GM18505 (cell line): ENCODE measurements around the gene TNXB.

ENCODE experiments used
- ATAC-seq: cut with Tn5 transposase; IDR thresholded peaks from one replicate; pipeline ENCODE4 v1.9.1; 2021; ENCODE audit not compliant: unreplicated experiment
- POLR2A ChIP-seq: IDR thresholded peaks from 4 replicates; pipeline ENCODE4 v1.6.1; 2011; ENCODE audit warnings: borderline replicate concordance; ENCODE audit not compliant: insufficient read depth, insufficient read length; ENCODE audit errors: extremely low read depth

TNXB gene

DNA sequence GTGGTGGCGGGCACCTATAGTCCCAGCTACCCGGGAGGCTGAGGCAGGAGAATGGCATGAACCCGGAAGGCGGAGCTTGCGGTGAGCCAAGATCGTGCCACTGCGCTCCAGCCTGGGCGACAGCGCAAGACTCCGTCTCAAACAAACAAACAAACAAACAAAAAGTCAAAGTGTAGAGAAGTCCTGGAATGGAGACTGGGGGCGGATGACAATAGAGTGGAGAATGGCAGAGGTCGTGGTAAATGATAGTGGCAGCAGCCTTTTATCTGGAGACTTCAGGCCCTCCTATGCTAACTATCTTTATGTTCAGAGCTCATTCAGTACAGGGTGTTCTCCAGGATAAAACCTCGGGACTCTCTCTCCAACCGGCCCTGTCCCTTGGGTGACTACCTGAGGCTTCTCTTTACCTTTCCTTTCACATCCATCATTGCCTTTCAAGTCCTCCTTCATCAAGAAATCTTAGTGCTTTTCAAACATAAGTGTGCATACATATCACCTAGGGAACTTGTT is 22.4 kb upstream of the TNXB start:
- TF ChIP-seq POLR2A = no peak
- ATAC-seq = no peak

DNA sequence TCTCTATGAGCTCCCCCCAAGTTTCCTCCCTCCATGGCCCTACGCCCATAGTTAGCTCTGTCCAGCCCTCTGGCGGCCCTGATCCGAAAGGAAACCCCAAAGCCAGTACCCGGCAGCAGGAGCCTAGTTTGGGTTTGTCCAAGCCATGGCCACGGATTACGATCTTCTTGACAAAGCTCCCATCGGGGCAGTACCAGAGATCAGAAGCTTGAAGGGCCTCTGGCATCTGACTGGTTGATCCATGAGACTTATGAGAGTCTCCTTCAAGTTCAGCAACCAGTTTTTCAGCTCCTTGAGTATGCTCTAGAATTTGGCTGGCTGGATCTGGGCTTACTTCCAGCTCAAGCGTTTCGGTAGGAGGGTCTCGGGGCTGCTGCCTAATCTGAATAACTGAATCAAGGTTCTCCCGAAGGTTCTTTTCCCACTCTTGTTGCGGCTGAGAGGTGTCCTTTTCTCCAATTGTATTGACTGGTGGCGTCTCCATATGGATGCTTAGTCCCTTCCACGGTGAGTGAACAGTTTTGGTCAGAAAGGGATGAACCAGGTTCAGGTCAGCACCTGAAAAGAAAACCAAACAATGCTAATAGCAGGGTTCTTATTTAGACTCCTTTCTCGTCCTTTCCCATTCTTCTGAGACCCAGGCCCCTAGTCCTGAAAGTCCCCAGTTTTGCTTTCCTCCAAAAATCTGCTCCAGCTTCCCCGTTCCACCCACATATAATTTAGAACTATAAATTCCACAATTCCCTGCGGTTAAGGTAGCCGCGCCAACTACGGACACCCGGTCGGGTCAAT is 20.4 kb upstream of the TNXB start:
- no peak for ATAC-seq
- no peak for TF ChIP-seq POLR2A

DNA sequence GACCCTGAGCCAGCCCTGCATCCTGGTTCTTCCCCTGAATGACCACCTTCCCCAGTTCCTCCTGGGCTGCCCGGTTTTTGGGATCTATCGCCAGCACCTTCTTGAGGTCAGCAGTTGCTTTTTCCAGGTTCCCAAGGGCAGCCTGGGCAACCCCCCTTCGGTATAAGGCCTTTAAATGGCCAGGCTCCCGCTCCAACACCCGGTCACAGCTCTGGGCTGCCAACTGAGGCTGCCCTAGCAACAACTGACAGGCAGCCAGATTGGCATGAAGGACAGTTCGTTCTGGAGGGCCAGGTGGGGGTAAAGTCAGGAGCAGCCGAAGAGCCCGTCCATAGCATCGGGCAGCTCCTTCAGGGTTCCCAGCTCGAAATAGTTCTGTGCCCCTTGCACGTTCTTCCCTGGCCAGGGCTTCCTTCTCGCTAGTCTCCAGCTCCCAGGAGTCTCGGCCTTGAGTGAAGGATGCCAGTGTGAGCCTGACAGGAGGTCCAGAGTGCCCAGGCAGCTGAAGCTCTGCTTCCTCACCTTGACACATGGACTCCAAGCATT is 19.7 kb upstream of the TNXB start:
- TF ChIP-seq POLR2A = no peak
- ATAC-seq = no peak

DNA sequence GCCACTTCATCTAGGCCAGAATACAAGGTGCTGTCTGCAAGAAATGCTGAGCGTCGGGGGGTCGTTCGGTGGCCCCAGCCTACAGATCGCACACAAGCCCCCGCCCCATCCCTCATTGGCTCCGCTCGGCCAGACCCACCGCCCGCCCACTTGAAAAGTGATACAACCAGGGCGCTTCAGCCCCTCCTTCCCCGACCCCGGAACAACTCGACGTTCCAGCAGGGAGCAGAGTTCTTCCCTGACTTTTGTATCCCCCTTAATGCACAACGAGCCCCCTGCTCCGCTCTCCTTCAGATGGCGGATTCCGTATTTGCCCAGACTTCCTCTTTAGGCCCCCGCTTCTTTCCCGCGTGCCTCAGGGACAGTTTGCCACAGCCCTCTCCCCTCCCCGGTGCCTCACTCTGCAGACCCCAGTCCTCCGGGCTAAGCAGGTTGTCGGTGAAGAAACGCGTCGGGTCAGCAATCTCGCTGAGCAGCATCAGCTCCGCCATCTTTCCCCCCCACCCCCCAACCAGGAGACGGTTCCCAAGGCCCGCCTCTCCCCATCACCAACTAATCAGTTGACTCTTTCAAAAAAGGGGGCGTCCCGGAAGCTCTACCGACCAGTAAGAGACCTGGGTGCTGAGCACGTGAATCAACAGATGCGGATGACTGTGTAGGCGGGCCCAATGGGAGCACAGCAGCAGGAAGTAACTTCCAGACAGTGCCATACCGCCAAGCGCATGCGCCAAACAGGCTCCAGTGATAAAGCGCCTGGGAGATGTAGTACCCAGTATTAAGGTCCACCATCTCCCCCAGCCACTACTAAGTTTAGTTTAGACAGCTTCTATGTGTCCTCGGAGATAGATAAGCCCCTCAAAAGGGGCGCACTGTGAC is 18.8 kb upstream of the TNXB start, which contains the start of gene ATF6B:
Gene ATF6B (minus strand): TSS at position 530 of the 876 bp plus-strand sequence. CDS start 39 bp downstream, at position 491.
- peak; percentile 79 for TF ChIP-seq POLR2A
- peak; percentile 81 for ATAC-seq

DNA sequence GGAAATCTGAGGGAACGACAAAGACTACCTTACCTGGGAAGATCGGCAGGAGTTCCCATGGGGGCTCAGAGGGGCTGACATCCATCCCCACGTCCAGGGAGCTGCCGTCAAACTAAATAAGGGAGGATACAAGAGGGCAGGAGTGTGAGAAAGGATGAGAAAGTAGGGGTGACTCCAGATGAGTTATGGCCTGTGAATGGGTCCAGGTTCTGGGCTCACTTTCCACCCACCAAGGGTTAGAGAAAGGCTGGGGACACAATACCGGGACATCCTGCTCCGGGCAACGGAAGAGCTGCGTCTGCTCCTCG is 18.2 kb upstream of the TNXB start:
- ATAC-seq = no peak

DNA sequence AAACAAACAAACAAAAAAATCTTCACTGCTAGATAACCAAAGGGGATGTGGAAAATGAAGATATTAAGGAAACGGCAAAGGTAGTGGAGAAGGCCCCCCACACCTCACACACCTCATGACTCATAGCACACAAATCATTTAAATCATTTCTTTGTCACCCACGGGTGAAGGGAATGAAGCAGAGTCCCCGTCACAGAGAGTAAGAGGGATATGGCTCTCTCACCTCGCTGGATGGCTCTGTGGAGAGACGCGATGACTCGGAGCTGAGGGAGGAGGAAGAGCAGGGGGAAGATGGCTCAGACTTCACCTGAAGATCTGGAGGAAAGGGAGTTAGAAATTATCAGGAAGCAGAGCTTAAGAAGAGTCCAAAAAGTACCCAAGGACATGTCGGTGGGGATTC is 17.7 kb upstream of the TNXB start:
- ATAC-seq = no peak
- no peak for TF ChIP-seq POLR2A

More for the DNA sequence above, 18.2 kb upstream of the TNXB start:
- TF ChIP-seq POLR2A = no peak

DNA sequence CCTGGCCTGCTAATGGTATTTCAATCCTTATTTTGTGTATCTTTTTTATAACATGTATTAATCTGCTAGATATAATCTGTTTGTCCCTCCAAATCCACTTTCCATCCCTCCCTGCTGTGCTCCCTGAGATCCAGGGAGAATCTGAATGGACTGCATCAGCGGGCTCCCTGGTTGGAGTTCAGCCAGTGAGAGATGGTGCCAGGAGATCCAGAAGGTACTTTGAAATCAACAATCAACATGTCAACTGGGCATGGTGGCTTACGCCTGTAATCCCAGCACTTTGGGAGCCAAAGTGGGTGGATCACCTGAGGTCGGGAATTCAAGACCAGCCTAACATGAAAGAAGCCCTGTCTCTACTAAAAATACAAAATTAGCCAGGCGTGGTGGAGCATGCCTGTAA is 14.5 kb upstream of the TNXB start:
- no peak for ATAC-seq
- TF ChIP-seq POLR2A = no peak

DNA sequence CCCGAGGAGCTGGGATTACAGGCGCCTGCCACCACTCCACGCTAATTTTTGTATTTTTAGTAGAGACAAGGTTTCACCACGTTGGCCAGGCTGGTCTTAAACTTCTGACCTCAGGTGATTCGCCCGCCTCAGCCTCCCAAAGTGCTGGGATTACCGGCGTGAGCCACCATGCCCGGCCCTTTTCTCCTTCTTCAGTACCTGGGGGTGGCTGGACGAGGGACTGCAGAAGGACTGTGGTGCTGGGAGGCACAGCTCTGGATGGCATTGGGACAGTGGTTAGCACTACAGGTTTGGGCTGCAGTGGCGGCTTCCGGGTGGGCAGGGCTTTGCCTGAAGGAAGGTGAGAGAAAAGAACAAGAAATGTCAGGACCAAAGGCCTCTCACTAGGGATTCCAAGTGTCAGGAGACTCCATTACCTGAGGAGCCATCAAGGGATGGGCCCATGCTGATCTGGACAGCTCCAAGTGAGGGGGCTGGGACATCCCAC is 11.5 kb upstream of the TNXB start:
- ATAC-seq = no peak
- TF ChIP-seq POLR2A = no peak

DNA sequence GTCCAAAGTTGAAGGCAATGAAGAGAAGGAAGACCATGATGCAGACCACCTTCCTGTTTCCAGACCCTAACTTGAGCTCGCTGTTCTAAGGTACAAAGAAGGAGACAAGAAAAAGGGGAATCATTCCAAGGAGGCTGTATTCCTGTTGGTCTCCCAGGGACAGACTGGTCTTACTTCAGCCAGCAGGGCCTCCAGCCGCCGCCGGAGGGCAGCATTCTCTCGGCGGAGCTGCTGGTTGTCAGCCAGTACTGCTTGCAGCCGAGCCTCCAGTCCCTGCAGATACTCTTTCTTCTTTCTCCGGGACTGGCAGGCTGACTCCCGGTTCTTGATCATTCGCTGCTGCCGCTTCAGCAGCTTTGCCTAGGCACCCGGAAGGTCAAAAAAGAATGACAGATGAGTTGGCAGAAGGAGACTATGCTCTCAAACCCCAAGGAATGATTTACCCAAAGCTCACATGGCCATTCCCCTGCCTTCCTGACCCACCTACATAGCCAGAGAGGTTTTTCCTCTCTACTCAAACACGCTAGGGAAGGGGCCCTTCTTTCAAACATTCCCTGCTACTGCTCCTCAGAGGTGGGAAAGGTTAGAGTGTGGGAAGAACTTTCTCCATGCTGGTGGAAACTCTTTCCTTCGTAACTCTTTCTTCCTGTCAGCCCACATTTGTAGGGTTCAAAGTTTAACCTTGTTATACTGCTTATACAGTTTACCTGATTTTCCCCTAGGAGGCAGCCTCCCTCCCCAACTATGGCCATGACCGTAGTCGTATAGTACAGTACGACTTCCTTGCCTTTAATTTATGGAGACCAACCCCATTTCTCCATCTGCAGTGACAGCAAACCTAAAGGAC is 9.9 kb upstream of the TNXB start:
- no peak for ATAC-seq
- TF ChIP-seq POLR2A = no peak

DNA sequence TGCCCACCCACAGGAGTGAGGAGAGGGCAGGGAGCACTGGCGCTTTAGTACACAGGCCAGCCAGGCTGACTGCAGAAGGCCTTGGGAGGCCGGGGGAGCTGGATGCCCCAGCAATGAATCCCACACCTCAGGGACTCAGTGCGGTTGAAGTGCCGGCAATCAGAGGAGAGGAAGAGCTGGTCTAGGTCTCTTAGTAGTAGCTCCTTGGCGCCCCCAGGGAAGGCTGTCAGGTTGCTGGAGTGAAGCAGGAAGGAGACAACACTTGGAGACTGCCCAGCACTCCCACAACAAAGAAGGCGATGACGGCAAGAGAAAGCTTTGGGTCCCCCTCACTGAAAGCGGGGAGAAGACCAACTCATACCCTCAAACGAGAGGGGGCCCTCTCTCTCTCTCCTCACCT is 8.3 kb upstream of the TNXB start:
- no peak for ATAC-seq
- TF ChIP-seq POLR2A = no peak

DNA sequence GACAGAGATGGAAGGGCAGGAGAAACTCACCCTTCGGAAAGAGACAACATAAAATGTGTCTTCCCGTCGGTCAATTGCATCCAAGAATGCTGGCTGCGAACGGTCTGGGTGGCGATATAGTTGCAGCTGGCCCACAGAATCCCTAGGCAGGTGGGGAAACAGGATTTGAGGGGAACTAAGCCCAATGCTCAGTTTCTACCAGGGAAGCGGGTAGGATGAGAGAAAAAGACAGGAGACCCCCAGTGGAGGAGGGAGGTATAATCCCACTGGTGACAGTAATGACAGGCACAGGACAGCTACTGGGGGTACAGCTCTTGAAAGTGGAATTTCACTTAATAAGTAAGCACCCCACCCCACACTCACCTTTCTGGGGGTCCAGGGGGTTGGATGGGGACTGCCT is 7.5 kb upstream of the TNXB start:
- no peak for TF ChIP-seq POLR2A
- no peak for ATAC-seq

DNA sequence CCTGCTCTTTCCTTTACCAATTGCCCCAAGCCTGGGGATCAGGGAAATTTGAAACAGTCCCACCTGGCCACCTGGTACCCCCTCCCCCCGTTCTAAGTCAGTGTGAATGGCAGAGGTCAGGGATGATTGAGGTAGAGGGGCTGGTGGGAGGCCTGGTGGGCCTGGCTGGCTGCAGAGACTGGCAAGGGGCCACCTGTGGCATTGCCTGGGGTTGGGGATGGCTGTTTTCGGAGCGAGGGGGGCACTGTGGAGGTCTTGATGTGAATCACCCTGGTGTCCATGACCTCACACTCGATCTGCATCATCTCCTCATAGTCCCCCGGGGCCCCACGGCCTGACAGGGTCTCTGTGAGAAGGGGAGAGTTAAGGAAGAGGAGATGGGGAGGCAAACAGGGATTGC is 6.5 kb upstream of the TNXB start:
- TF ChIP-seq POLR2A = no peak
- no peak for ATAC-seq
